H1 (cell line): ENCODE data around the gene CNBP.

Experiments
- CREB1 ChIP-seq: IDR thresholded peaks from 2 replicates; pipeline ENCODE4 v1.6.1; 2012; ENCODE audit warnings: inconsistent platforms
- EGR1 ChIP-seq: IDR thresholded peaks from 2 replicates; pipeline ENCODE4 v1.6.1; 2011; ENCODE audit warnings: low read depth, low read length, borderline replicate concordance
- EP300 ChIP-seq, 2 experiments: IDR thresholded peaks; 1 replicate in 1 of 2; 2 replicates in 1 of 2; pipeline ENCODE4 v1.6.1; 2011 to 2012; ENCODE audit warnings: low read depth in 2 of 2, low read length in 2 of 2, mild to moderate bottlenecking in 2 of 2, borderline replicate concordance in 1 of 2, inconsistent platforms in 1 of 2, moderate library complexity in 1 of 2
- JUN ChIP-seq: IDR thresholded peaks from 2 replicates; pipeline ENCODE4 v1.6.1; 2011; ENCODE audit warnings: low read depth, mild to moderate bottlenecking, improper control_type of control experiment, low read length
- MAFK ChIP-seq: IDR thresholded peaks from 2 replicates; pipeline ENCODE4 v1.6.1; 2012; ENCODE audit warnings: low read depth, mild to moderate bottlenecking, improper control_type of control experiment, low read length
- NRF1 ChIP-seq: IDR thresholded peaks from 2 replicates; pipeline ENCODE4 v1.6.1; 2011; ENCODE audit warnings: mild to moderate bottlenecking, low read depth, low read length, improper control_type of control experiment
- POLR2AphosphoS5 ChIP-seq: IDR thresholded peaks from 2 replicates; pipeline ENCODE4 v1.6.1; 2011; ENCODE audit warnings: low read depth, low read length
- RFX5 ChIP-seq: IDR thresholded peaks from 2 replicates; pipeline ENCODE4 v1.6.1; 2011; ENCODE audit warnings: low read depth, low read length, improper control_type of control experiment, borderline replicate concordance
- SAP30 ChIP-seq: fragments of 300-600 bp; sonication (generic); IDR thresholded peaks from 2 replicates; pipeline ENCODE4 v1.7.1; 2012; ENCODE audit warnings: low read length, moderate library complexity, mild to moderate bottlenecking, inconsistent platforms; ENCODE audit not compliant: insufficient read depth, insufficient replicate concordance
- TBP ChIP-seq: IDR thresholded peaks from 2 replicates; pipeline ENCODE4 v1.6.1; 2011; ENCODE audit warnings: low read depth, low read length, improper control_type of control experiment
- YY1 ChIP-seq: IDR thresholded peaks from 2 replicates; pipeline ENCODE4 v1.6.1; 2011; ENCODE audit warnings: low read depth, mild to moderate bottlenecking, low read length
- TF ChIP-seq, protein P1 (sequence below), 3 experiments: IDR thresholded peaks; 1 replicate in 2 of 3; 2 replicates in 1 of 3; pipeline versions ENCODE4 v1.5.1 to v1.6.1; 2011; ENCODE audit warnings: low read length in 3 of 3, mild to moderate bottlenecking in 3 of 3, inconsistent platforms in 2 of 3, low read depth in 1 of 3, moderate library complexity in 1 of 3; ENCODE audit not compliant: insufficient read depth in 1 of 3; ENCODE audit errors: control extremely low read depth in 1 of 3

DNA sequence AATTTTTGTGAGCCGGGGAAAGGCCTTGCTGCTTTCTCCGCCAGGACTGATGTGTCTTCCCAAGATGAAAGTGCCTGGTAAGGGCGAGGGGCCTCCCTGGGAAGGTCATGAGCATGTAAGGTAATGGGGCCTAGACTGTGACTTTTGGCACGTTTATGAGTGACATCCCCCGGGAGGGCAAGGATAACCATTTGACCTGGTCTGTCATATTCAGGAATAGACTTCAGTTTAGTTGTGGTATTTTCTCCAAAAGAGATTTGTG is 631 bp upstream of the CNBP start:
- TF ChIP-seq NRF1 (no peak), TBP (no peak), RFX5 (no peak), CREB1 (no peak), JUN (no peak), EP300 (IDR thresholded peaks at IDR 0.05; ENCODE audit: borderline replicate concordance in 1 of 2, low read depth in 2 of 2, low read length in 2 of 2) (no peak), POLR2AphosphoS5 (no peak), SAP30 (no peak), MAFK (no peak), YY1 (no peak), EGR1 (no peak)
- TF ChIP-seq, protein P1, sequence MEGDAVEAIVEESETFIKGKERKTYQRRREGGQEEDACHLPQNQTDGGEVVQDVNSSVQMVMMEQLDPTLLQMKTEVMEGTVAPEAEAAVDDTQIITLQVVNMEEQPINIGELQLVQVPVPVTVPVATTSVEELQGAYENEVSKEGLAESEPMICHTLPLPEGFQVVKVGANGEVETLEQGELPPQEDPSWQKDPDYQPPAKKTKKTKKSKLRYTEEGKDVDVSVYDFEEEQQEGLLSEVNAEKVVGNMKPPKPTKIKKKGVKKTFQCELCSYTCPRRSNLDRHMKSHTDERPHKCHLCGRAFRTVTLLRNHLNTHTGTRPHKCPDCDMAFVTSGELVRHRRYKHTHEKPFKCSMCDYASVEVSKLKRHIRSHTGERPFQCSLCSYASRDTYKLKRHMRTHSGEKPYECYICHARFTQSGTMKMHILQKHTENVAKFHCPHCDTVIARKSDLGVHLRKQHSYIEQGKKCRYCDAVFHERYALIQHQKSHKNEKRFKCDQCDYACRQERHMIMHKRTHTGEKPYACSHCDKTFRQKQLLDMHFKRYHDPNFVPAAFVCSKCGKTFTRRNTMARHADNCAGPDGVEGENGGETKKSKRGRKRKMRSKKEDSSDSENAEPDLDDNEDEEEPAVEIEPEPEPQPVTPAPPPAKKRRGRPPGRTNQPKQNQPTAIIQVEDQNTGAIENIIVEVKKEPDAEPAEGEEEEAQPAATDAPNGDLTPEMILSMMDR (IDR thresholded peaks at IDR 0.05; ENCODE audit: control extremely low read depth in 1 of 3, insufficient read depth in 1 of 3, low read depth in 1 of 3, low read length in 3 of 3): no peak
